ENCODE data around the gene RHEBL1. TPM values are rescaled to one million over a fixed set of nuclear protein-coding genes. Genes with fewer than 3 reads are reported as not detected.

RHEBL1 gene
- total and polyA plus RNA-seq, 2 of the 8 experiments (the other 6 are each of a cell fraction or from before 2014, with no cell fraction given) = 7.5 to 9.4 TPM

- no peak overlapping the region; the same call in 1 of the 2 replicates for H4K8ac ChIP-seq (ENCODE audit: extremely low read depth, insufficient read depth, low read length)
- no peaks in the 10 kb centered on the region for H3K23me2 ChIP-seq (ENCODE audit: low read depth, low read length)
- H3K4me2 ChIP-seq (ENCODE audit: insufficient read depth in 1 of 2, low read depth in 2 of 2, low read length in 2 of 2) = no peak overlapping the region
- no peaks in the 10 kb centered on the region for H3K4me1 ChIP-seq (replicated peaks in 1 of 4; ENCODE audit: control insufficient read depth in 3 of 4, insufficient read depth in 4 of 4, low read length in 3 of 4)
- CTCF ChIA-PET (ENCODE audit: partially characterized antibody) = interaction anchor here (1.1 to 4.9 kb wide), 3 partner anchors 18 to 88 kb away, joined by 3 to 43 read pairs (median 5); no protein-coding TSS in a partner anchor
- H3K14ac ChIP-seq (ENCODE audit: insufficient read length) = no peak overlapping the region
- no peak overlapping the region for H3K56ac ChIP-seq (replicated peaks; ENCODE audit: insufficient read length, low read depth, low read length)
- FAIRE-seq (no peak), DNase-seq (ENCODE audit: low read depth in 1 of 2, low spot score in 2 of 2) (no peak)
- H4K5ac ChIP-seq (ENCODE audit: insufficient read length, low read depth, low read length) = no peak overlapping the region
- H3K4me3 ChIP-seq (ENCODE audit: extremely low read depth in 1 of 4, insufficient read depth in 2 of 4, low read depth in 3 of 4, low read length in 4 of 4) = no peak overlapping the region
- H2BK5ac ChIP-seq (ENCODE audit: low read depth, low read length) = no peak overlapping the region
- H2BK12ac ChIP-seq (ENCODE audit: low read depth, low read length) = no peak overlapping the region
- no peak overlapping the region for H4K91ac ChIP-seq (replicated peaks; ENCODE audit: insufficient read length, low read length)
- H3K27me3 ChIP-seq (replicated peaks in 1 of 4; ENCODE audit: control insufficient read depth in 3 of 4, extremely low read depth in 1 of 4, insufficient read depth in 3 of 4, low read length in 3 of 4) = no peaks in the 10 kb centered on the region
- POLR2A ChIA-PET (ENCODE audit: partially characterized antibody) = interaction anchor here (0.6 to 22.2 kb wide), 3 partner anchors 14 to 113 kb away, joined by 3 to 339 read pairs (median 3); no protein-coding TSS in a partner anchor
- peaks cover 6 to 10% of the 10 kb centered on the region in 2 experiments for H4K20me1 ChIP-seq (replicated peaks in 1 of 2; ENCODE audit: control insufficient read depth in 1 of 2, insufficient read depth in 2 of 2, low read length in 2 of 2)
- H3K79me2 ChIP-seq (ENCODE audit: control insufficient read depth in 1 of 2, insufficient read depth in 2 of 2, low read length in 2 of 2) = no peaks in the 10 kb centered on the region
- H3K9me3 ChIP-seq (ENCODE audit: insufficient read depth in 2 of 2, low read depth in 1 of 2, low read length in 1 of 2) = no peaks in the 10 kb centered on the region
- no peak overlapping the region for H2AFZ ChIP-seq (ENCODE audit: low read length)
- H2BK120ac ChIP-seq (replicated peaks; ENCODE audit: low read depth, low read length) = no peak overlapping the region
- no peak overlapping the region for H3K23ac ChIP-seq (ENCODE audit: insufficient read length)
- H3K18ac ChIP-seq (ENCODE audit: extremely low read depth, low read length) = no peak overlapping the region
- no peak overlapping the region for H2BK20ac ChIP-seq (ENCODE audit: low read length)
- no peaks in the 10 kb centered on the region; the same call in 1 of the 2 replicates for H3K79me1 ChIP-seq (ENCODE audit: low read depth, low read length)
- H3K36me3 ChIP-seq (ENCODE audit: control insufficient read depth in 2 of 4, insufficient read depth in 4 of 4, low read length in 3 of 4) = peaks cover 37 to 81% (median 72%) of the 10 kb centered on the region in 4 experiments; a peak in 7 of 8 replicates
- no peak overlapping the region for H3K27ac ChIP-seq (ENCODE audit: low read depth, low read length)
- H2BK15ac ChIP-seq (ENCODE audit: low read length) = no peak overlapping the region
- H3K4ac ChIP-seq (replicated peaks; ENCODE audit: insufficient read length, low read depth, low read length) = no peak overlapping the region
- H3K9ac ChIP-seq (replicated peaks in 1 of 4; ENCODE audit: extremely low read depth in 1 of 4, low read depth in 3 of 4, low read length in 3 of 4) = no peak overlapping the region
- no peak overlapping the region for H2AK5ac ChIP-seq (ENCODE audit: low read depth, low read length)
- WGBS, 2 experiments (ENCODE audit: extremely low coverage in 1 of 2, insufficient coverage in 1 of 2, insufficient read length in 1 of 2, insufficient replicate concordance in 2 of 2, low coverage in 1 of 2, low lambda C conversion rate in 2 of 2, missing lambda C conversion rate in 1 of 2) = 93% methylated on average over 22 of the region's 26 CpGs; no CpG with 5 or more reads in 1 of the 2 experiments
- TF ChIP-seq POLR2A (IDR thresholded peaks at IDR 0.05; ENCODE audit: control extremely low read depth in 1 of 2, low read depth in 2 of 2, low read length in 2 of 2) (no peak), TEAD4 (IDR thresholded peaks at IDR 0.05; ENCODE audit: low read depth, low read length) (no peak), CTCF (IDR thresholded peaks at IDR 0.05; ENCODE audit: control extremely low read depth in 1 of 3, insufficient read depth in 1 of 3, low read depth in 1 of 3, low read length in 3 of 3) (no peak), ATF3 (IDR thresholded peaks at IDR 0.05; ENCODE audit: insufficient read depth, low read depth, low read length) (no peak), TAF7 (optimal IDR thresholded peaks at IDR 0.05; ENCODE audit: borderline replicate concordance, low read depth, low read length) (no peak), SAP30 (IDR thresholded peaks at IDR 0.05; ENCODE audit: insufficient read depth, insufficient replicate concordance, low read length) (no peak), CEBPB (IDR thresholded peaks at IDR 0.05; ENCODE audit: low read depth, low read length) (no peak), ASH2L (IDR thresholded peaks at IDR 0.05; ENCODE audit: low read length) (no peak), RXRA (IDR thresholded peaks at IDR 0.05; ENCODE audit: insufficient read depth, low read depth, low read length) (no peak)
Observed at GRCh38 chr12:49026678-49027480, 42.9 kb downstream of the RHEBL1 start.

All from H1 (cell line).